Measurements from ENCODE around the gene APOO. TPM values are rescaled to one million over a fixed set of nuclear protein-coding genes. Genes with fewer than 3 reads are reported as not detected.
A peak's percentile ranks its signal among the peaks of the same experiment; 100 is the strongest.

Gene APOO
- total RNA-seq, 1 donor, result 9.8 TPM

- TF ChIP-seq CTCF (IDR thresholded peaks at IDR 0.05; ENCODE audit: insufficient read depth, low read length), result no peak
- no peak for DNase-seq (ENCODE audit: low read depth)
- H3K4me3 ChIP-seq (ENCODE audit: low read depth, low read length), result no peak overlapping the region
Measured at GRCh38 chrX:23930894-23931604, 23.3 kb upstream of the APOO start.

- DNase-seq (ENCODE audit: low read depth), result no peak
- TF ChIP-seq CTCF (IDR thresholded peaks at IDR 0.05; ENCODE audit: insufficient read depth, low read length), result no peak
- no peak overlapping the region for H3K4me3 ChIP-seq (ENCODE audit: low read depth, low read length)
Measured at GRCh38 chrX:23926015-23926414, 18.3 kb upstream of the APOO start.

GRCh38 chrX:23919706-23920320 is 12.1 kb upstream of the APOO start:
- peak; percentile 56 for DNase-seq (ENCODE audit: low read depth)
- H3K4me3 ChIP-seq (ENCODE audit: low read depth, low read length), result no peak overlapping the region
- TF ChIP-seq CTCF (IDR thresholded peaks at IDR 0.05; ENCODE audit: insufficient read depth, low read length), result no peak

- TF ChIP-seq CTCF (IDR thresholded peaks at IDR 0.05; ENCODE audit: insufficient read depth, low read length), result no peak
- no peak for DNase-seq (ENCODE audit: low read depth)
- H3K4me3 ChIP-seq (ENCODE audit: low read depth, low read length), result no peak overlapping the region
Measured at GRCh38 chrX:23919148-23919547, 11.4 kb upstream of the APOO start.

- H3K4me3 ChIP-seq (ENCODE audit: low read depth, low read length), result no peak overlapping the region
- DNase-seq (ENCODE audit: low read depth), result no peak
- TF ChIP-seq CTCF (IDR thresholded peaks at IDR 0.05; ENCODE audit: insufficient read depth, low read length), result no peak
Measured at GRCh38 chrX:23911126-23911835, 3.5 kb upstream of the APOO start.

GRCh38 chrX:23908219-23909004 is 674 bp upstream of the APOO start:
- peak; percentile 49 for TF ChIP-seq CTCF (IDR thresholded peaks at IDR 0.05; ENCODE audit: insufficient read depth, low read length)
- DNase-seq (ENCODE audit: low read depth), result no peak

More at GRCh38 chrX:23908219-23909004, 674 bp upstream of the APOO start:
- H3K4me3 ChIP-seq (ENCODE audit: low read depth, low read length), result peak overlapping the region; percentile 34

All from fibroblast of the aortic adventitia (primary cell).